KOPT-K1 (cell line): ENCODE data around the gene KIAA1958.
"Not testable (repeated sequence)": the region's sequence is repeated elsewhere in the genome, so short reads cannot be mapped to it uniquely, and the experiment has no call there.

Experiments used
- H3K27ac ChIP-seq: fragments of 200-600 bp; sonication (generic); 2 replicates; pipeline ENCODE4 v1.5.1; 2016; ENCODE audit warnings: antibody characterized with exemption, mild to moderate bottlenecking, low read depth, low read length; ENCODE audit not compliant: poor library complexity, severe bottlenecking
- H3K36me3 ChIP-seq: fragments of 200-600 bp; sonication (generic); 2 replicates; pipeline ENCODE4 v1.5.1; 2017; ENCODE audit warnings: antibody characterized with exemption, mild to moderate bottlenecking, low read length, moderate library complexity; ENCODE audit not compliant: insufficient read depth
- H3K9me3 ChIP-seq: fragments of 200-600 bp; sonication (generic); 2 replicates; pipeline ENCODE4 v1.5.1; 2017; ENCODE audit warnings: antibody characterized with exemption, low read length, mild to moderate bottlenecking; ENCODE audit not compliant: insufficient read depth, poor library complexity, severe bottlenecking

KIAA1958 gene

DNA sequence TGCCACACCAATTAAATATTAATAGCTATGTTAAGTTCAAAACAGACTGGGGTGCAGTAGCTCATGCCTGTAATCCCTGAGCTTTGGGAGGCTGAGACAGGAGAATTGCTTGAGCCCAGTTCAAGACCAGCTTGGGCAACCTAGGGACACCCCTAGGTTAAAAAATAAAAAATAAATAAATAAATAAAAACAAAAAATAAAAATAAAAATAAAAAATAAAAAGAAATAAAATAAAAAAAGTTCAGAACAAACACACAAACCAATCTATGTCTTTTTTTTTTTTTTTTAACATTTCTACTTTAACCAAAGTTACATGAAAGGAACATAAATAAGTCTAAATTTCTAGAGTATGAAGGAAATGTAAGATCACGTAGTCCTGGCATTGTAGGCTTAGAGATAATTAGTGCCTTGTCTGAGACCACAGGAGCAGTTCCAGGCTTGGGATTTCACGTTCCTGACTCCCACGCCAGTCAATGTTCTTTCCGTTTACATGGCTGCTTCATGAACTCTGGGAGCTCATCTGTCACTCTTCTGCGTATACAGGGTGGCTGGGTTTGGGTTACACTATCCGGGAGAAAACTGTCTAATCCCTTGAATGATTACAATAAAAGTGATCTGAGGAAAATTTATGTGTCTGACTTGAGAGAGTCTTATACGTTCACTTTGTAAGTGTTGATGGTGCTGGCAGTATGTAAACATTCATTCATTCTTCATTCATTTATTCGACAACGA is 85.2 kb downstream of the KIAA1958 start:
- no peaks in the 10 kb centered on the region for H3K9me3 ChIP-seq
- H3K27ac ChIP-seq, result no peak overlapping the region
- H3K36me3 ChIP-seq, result peaks cover 16% of the 10 kb centered on the region; the same call in 1 of the 2 replicates

DNA sequence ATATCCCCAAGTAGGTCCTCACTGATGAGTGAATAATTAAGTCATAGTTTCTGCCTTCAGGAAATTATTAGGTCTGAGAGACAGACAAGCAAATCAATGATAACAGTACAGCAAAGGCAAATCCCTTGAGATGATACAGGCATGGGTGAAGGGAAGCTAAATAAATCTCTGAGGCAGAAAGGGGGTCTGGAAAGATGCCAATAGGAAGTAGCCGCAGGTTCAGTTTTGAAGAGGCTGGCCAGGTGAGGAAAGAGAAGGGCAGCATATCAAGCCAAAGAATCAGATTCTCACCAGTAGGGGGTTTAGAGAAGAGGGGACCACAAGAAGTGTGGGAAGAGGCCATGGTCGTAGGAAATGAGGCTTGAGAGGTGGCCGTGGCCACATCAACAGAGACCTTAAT is 85.8 kb downstream of the KIAA1958 start:
- Histone ChIP-seq H3K27ac (no peak overlapping the region), H3K36me3 (peaks cover 16% of the 10 kb centered on the region; the same call in 1 of the 2 replicates), H3K9me3 (no peaks in the 10 kb centered on the region)

DNA sequence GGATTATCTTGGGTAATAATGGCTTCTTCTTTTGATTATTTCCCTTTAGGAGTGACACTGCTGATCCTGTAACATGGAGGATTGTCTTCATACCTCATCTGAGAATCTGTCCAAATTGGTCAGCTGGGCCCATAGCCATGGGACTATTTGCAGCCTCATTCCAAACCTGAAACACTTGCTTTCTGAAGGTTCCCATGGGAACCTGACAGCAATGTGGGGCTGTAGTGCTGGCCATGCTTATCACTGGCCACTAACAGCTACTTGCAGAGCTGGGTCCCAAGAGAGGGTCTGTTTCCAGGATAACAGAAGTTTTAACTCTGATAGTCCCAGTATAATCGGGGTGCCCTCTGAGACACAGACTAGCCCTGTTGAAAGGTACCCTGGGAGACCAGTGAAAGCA is 87.4 kb downstream of the KIAA1958 start:
- Histone ChIP-seq H3K27ac (no peak overlapping the region), H3K36me3 (peaks cover 16% of the 10 kb centered on the region; the same call in 1 of the 2 replicates), H3K9me3 (no peaks in the 10 kb centered on the region)

DNA sequence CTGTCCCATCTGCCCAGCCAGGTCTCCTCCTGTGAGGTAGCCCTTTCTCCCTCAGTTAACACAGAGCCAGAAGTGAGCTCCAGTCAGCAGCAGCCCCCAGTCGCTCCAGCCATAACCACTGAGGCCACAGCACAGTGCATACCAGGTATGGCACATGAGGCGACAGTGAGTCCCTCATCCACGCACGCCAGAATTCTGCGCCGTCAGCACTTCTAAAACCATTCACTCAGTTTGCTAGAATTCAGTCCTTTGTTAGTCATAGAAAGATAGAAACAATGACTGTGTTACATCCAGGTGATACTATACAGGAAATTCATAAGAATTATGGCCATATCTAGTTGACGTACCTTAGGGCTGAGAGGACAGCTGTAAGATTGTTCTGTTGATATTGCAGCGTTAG is 88.5 kb downstream of the KIAA1958 start:
- Histone ChIP-seq H3K36me3 (peaks cover 16% of the 10 kb centered on the region; the same call in 1 of the 2 replicates), H3K27ac (no peak overlapping the region)

DNA sequence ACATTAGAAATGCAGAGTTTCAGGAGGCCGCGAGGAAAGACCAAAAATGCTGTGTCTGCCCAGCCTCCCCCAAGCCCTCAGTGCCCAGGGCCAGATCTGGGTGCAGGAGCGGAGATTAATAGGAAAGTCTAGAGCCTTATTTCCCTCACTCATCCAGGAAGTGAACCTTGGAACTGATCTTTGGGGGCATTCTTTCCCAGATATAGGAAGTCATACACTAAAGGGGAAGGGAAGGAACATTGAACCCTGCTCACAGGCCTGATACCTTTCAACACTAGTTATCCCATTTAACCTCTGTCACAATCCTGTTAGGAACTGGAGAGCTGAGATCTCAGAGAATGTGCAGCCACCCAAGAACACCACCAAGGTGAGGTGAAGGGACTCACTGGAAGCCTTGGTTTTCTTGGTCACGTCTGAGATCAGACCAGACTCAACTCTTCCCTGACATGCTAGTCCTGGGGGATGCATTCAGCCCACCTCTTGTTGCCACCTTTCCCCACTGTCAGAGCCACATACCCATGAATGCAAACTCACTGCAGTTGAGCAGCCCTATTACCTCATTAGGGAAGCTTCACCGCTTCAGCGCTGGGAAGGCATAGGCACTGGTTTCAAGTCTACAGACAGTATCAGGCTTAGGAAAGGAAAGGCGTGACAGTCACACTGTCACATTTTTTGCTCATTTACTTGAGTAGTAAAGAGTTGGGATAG is 95.0 kb downstream of the KIAA1958 start:
- no peak overlapping the region for H3K27ac ChIP-seq
- no peaks in the 10 kb centered on the region for H3K36me3 ChIP-seq
- H3K9me3 ChIP-seq, result no peaks in the 10 kb centered on the region

More for the DNA sequence above, 88.5 kb downstream of the KIAA1958 start:
- no peaks in the 10 kb centered on the region for H3K9me3 ChIP-seq

DNA sequence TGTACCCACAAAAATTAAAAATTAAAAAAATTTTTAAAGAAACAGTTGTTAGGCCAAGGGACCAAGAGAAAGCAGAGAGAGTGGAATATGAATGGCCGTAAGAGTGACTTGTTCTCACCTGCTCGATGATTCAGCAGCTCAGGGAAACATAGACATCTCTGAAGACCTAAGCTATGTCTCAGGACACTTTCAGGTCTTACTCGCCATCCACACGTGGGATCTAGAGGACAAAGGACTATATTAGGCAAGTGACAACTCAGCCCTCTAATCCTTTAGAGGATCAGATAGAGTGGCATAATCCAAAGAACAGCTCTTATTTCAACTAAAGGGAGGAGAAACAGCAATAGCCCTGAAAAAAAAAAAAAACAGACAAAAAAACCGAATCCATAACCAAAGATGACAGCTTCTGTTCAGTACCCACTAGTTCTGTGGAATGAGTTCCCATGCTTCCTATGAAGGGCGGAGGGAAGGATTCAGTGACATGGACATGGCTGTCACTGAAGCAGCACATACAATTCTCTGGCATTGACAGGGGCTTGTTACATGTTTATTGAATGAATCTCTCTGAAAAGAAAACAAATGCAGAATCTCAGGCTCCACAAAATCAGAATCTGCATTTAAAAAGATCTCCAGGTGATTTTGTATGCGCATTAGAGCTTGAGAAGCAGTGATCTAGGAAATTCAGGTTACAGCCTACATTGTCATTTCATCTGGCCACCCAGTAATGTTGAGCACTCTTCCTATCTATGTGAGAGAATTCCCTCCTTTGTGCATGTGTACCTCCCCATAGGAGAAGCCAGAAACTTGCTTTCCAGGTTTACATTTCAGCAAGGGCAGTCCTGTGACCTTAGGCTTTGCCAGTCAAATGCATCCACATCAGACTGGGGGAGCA is 96.0 kb downstream of the KIAA1958 start:
- no peaks in the 10 kb centered on the region for H3K9me3 ChIP-seq
- no peaks in the 10 kb centered on the region for H3K36me3 ChIP-seq
- H3K27ac ChIP-seq, result no peak overlapping the region

DNA sequence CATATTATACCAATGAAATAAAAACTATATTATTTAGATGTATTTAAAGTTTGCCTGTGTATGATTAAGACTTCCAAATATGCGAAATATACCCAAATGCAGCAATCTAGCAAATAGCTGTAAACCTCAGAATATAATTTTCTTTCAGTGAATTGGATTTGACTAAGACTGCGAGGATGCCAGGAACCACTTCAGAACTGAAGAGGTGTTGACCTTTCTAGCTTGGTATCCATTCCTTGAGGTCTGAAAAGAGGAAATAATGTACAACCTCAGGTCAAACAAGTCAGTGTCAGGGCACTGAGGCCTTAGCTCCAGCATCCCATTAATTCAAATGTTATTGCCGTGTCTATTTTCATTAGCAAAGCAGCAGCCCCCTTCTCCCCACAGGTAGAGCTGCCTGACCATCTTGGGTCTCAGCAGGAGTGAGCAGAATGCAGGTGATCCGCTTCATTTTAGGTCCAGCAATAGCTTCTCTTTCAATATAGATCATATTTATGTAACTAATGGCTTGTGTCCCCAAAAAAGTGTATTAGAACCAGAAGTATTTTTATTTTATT is 100.0 kb downstream of the KIAA1958 start:
- H3K9me3 ChIP-seq, result no peaks in the 10 kb centered on the region
- H3K27ac ChIP-seq, result no peak overlapping the region
- no peaks in the 10 kb centered on the region for H3K36me3 ChIP-seq

DNA sequence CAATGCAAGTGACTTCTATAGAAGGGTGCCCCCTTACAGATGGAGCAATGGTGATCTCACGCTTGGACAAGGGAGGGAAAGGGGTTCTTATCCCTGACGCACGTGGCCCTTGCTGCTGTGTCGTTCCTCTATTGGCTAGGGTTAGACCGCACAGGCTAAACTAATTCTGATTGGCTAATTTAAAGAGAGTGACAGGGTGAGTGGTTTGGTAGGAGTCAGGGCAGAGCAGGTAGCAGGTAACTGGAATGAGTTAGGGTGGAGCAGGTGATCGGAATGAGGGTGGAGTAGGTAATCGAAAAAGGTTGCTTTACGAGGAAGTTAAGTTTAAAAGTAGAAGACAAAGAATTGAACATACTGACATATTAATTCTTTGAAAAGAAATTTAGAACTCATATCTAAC is 105.2 kb downstream of the KIAA1958 start:
- not testable (repeated sequence) for H3K36me3 ChIP-seq, H3K27ac ChIP-seq, H3K9me3 ChIP-seq

DNA sequence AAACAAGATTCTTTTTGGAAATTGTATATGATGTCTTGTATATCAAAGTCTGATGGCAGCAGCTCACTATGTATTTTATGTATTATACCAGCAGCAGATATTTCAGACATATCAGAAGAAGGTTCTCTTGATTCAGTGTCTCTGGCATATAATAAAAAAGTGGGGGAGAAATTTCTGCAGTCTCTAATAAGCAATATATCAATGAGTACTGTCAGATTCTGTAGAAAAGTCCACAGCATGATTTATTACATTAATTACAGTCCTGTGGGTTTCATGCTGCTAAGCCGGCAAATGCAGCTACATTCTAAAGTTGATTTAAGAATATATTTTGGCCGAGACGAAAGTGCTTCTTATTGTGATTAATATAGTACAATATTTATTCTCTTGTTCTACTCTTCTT is 113.1 kb downstream of the KIAA1958 start:
- Histone ChIP-seq H3K27ac (no peak overlapping the region), H3K36me3 (no peaks in the 10 kb centered on the region), H3K9me3 (no peaks in the 10 kb centered on the region)

DNA sequence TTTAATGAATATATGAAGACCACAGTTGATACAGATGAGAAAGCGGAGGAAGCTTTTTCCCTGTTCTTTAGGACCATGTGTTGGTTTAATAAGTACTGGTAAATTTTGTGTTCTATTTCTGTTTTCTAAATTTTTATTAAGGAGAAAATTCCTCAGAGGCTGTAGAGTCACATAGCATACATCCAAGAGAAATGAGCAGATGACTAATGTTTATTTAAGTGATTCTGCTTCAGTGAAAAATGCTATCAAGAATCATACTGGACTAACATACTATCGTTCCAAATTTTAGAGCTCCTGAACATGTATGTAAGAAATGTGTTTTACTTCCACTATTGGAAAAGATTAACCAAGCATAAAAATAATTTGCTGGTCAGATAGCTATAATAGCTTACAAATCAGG is 115.0 kb downstream of the KIAA1958 start:
- H3K36me3 ChIP-seq, result no peaks in the 10 kb centered on the region
- H3K27ac ChIP-seq, result no peak overlapping the region
- H3K9me3 ChIP-seq, result no peaks in the 10 kb centered on the region

DNA sequence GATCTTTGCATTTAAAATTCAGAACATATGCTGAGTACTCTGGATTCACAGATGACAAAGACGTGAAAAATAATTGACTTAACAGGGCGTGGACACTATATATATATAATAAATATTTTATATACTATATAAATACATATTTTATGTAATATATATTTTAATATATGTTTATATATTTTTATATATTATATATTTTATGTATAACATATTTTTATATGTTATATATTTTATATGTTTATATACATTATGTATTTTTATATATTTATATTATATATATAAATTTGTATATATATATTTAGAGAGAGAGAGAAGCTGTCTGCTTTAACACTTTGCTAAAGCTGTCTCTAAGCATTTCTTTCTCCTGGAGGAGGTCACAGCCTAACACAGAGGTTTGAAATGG is 118.2 kb downstream of the KIAA1958 start:
- Histone ChIP-seq H3K36me3 (no peaks in the 10 kb centered on the region), H3K9me3 (no peaks in the 10 kb centered on the region), H3K27ac (no peak overlapping the region)

DNA sequence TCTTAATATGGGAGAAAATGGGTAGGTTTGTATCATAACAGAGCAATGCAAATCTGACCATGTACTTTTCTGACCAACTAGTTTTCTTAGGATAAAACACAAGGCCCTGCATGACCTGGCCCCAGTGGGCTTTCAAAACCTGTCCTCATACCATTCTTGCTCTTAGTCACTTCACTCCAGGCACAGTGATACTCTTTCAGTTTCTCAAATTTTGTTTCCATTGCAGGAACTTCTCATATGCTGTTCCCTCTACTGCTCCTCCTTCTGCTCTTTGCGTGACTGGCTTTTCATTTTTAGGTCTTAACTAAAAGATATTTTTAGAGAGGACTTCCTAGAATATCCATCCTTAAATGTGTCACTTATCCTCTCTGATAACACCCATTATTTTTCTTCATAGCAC is 118.9 kb downstream of the KIAA1958 start:
- H3K27ac ChIP-seq, result no peak overlapping the region
- no peaks in the 10 kb centered on the region for H3K36me3 ChIP-seq
- no peaks in the 10 kb centered on the region for H3K9me3 ChIP-seq

DNA sequence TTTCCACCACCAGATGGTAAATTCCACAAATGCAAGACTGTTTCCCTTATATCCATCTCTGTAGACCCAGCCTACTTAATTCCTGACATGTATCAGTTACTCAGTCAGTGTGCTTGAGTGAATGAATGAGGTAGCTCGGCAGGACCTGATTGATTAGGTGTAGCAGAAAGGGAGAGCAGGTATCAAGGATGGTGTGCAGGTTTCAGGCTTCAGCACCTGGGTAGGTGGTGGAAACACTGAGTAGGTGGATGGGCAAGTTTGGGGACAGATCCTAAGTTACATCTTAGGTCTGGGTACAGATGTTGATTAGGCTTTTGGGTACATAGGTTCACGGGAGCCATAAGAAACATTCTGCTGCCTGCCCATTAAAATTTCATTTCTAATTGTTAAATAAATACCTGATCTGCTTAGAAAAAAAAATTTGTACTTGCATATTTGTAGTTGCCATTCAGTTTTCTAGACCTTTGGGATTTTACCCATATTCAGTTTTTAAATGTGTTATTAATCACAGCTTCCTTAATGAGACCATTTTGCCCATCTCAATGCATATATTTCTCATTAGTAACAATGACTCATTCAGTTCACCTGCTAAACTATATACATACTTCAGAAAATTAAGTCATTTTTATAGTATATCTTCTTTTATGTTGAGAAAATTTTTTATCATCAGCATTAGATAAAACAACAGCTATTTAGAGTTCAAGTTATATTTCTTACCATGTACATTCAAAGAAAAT is 119.5 kb downstream of the KIAA1958 start:
- Histone ChIP-seq H3K27ac (no peak overlapping the region), H3K9me3 (no peaks in the 10 kb centered on the region)

DNA sequence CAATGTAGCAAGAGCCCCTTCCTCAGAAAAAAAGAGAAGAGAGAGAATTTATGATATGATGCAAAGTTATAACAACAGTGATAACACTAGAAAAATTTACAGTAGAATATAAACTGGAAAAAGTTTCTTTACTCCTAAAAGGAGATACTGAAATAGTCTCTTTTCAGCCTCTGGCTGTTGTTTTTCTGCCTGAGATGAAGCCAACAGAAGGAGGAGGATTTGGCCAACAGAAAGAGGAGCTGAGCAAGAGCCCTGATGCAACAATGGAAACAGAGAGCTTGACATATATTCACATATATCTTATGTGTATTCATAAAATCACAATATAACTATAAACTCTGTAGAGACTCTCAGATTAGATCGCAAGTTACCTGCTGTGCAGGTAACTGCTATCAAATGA is 122.2 kb downstream of the KIAA1958 start:
- Histone ChIP-seq H3K36me3 (no peaks in the 10 kb centered on the region), H3K9me3 (no peaks in the 10 kb centered on the region)

More for the DNA sequence above, 119.5 kb downstream of the KIAA1958 start:
- H3K36me3 ChIP-seq, result no peaks in the 10 kb centered on the region

More for the DNA sequence above, 122.2 kb downstream of the KIAA1958 start:
- H3K27ac ChIP-seq, result no peak overlapping the region
